Astrocyte of the cerebellum (primary cell): ENCODE measurements around the gene TTLL10.
A peak's percentile ranks its signal among the peaks of the same experiment; 100 is the strongest.

Source experiments
- DNase-seq: peaks from one replicate; pipeline ENCODE4 v3.0.0-alpha.2; 2011; ENCODE audit warnings: low read depth
- H3K4me3 ChIP-seq: 2 replicates; pipeline ENCODE4 v1.5.1; 2011; ENCODE audit warnings: mild to moderate bottlenecking, low read depth, low read length, moderate library complexity
- CTCF ChIP-seq: IDR thresholded peaks from 2 replicates; pipeline ENCODE4 v1.5.1; 2012; ENCODE audit warnings: low read length, low read depth, moderate library complexity, mild to moderate bottlenecking; ENCODE audit errors: missing control alignments
- in situ Hi-C: cut with HindIII; loops from 2 replicates; pipeline ENCODE4 v1.10.0; 2017; ENCODE audit warnings: low sequenced_read_pairs

TTLL10 gene

GRCh38 chr1:1157033-1157365, 16.7 kb upstream of the TTLL10 start:
- in situ Hi-C loops: no loop called here
- DNase-seq: no peak
- no peak overlapping the region for H3K4me3 ChIP-seq
- no peak for TF ChIP-seq CTCF

GRCh38 chr1:1157426-1157913, 16.2 kb upstream of the TTLL10 start:
- peak overlapping the region; percentile 41 for H3K4me3 ChIP-seq
- DNase-seq: peak; percentile 46
- no peak for TF ChIP-seq CTCF
- in situ Hi-C loops: no loop called here

- TF ChIP-seq CTCF: no peak
- in situ Hi-C loops: no loop called here
- H3K4me3 ChIP-seq: peak overlapping the region; percentile 41
- DNase-seq: no peak
Measured at GRCh38 chr1:1157914-1158710, 15.6 kb upstream of the TTLL10 start.

- in situ Hi-C loops: no loop called here
- no peak for TF ChIP-seq CTCF
- H3K4me3 ChIP-seq: no peak overlapping the region
- DNase-seq: no peak
Measured at GRCh38 chr1:1160281-1160930, 13.3 kb upstream of the TTLL10 start.

GRCh38 chr1:1161078-1161682, 12.5 kb upstream of the TTLL10 start:
- TF ChIP-seq CTCF: no peak
- no peak for DNase-seq
- in situ Hi-C loops: no loop called here
- H3K4me3 ChIP-seq: no peak overlapping the region

- H3K4me3 ChIP-seq: no peak overlapping the region
- no peak for TF ChIP-seq CTCF
- in situ Hi-C loops: no loop called here
- DNase-seq: no peak
Measured at GRCh38 chr1:1161683-1162079, 12.0 kb upstream of the TTLL10 start.
